GM19324 (cell line): ENCODE data around the gene STING1.
"Not testable (repeated sequence)": the region's sequence is repeated elsewhere in the genome, so short reads cannot be mapped to it uniquely, and the experiment has no call there.

Experiments
- ATAC-seq: cut with Tn5 transposase; IDR thresholded peaks from one replicate; pipeline ENCODE4 v1.9.1; 2021; ENCODE audit warnings: mild to moderate bottlenecking, moderate library complexity; ENCODE audit not compliant: unreplicated experiment, low FRiP score

Gene STING1

DNA sequence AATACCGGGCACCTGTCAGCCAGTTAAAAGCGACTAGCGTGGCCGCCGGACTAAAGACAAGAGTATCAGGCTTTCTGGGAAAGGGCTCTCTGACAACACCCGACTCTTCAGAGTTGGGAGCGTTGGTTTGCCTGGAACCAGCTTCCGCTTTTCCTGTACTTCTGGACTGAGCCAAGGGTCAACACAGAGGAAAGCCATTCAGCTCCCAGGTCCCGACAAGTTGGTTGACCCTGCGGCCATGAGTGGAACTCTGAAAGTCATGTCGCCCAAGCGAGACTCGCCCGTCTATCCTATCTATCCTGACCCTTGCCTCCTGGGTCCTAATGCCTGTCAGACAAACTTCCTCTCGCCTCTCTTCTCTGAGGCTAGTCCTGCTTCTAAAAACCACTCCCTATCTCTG lies 21.3 kb upstream of the STING1 start:
- not testable (repeated sequence) for ATAC-seq

DNA sequence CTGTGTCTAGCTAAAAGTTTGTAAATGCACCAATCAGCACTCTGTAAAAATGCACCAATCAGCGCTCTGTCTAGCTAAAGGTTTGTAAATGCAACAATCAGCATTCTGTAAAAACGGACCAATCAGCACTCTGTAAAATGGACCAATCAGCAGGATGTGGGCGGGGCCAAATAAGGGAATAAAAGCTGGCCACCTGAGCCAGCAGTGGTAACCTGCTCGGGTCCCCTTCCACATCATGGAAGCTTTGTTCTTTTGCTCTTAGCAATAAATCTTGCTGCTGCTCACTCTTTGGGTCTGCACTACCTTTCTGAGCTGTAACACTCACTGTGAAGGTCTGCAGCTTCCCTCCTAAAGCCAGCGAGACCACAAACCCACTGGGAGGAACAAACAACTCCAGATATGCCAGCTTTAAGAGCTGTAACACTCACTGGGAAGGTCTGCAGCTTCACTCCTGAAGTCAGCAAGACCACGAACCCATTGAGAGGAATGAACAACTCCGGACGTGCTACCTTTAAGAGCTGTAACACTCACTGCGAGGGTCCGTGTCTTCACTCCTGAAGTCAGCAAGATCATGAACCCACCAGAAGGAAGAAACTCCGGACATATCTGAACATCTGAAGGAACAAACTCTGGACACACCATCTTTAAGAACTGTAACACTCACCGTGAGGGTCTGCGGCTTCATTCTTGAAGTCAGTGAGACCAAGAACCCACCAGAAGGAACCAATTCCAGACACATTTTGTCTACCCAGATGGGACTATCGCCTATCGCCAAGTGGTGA lies 20.7 kb upstream of the STING1 start:
- ATAC-seq, result not testable (repeated sequence)

DNA sequence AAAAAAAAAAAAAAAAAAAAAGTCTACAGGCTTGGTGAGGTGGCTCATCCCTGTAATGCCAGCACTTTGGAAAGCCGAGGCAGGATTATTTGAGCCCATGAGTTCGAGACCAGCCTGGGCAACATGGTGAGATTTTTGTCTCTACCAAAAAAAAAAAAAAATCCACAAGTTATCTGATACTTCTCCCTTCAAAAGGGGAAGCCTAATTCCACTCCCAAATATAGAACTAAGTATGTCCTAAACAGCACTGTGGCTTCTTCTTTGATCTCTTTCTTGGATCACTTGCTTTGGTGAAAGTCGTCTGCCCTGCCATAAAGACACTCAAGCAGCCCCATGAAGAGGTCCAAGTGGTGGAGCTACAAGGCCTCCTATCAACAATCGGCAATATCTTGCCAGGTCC lies 18.8 kb upstream of the STING1 start:
- no peak for ATAC-seq

DNA sequence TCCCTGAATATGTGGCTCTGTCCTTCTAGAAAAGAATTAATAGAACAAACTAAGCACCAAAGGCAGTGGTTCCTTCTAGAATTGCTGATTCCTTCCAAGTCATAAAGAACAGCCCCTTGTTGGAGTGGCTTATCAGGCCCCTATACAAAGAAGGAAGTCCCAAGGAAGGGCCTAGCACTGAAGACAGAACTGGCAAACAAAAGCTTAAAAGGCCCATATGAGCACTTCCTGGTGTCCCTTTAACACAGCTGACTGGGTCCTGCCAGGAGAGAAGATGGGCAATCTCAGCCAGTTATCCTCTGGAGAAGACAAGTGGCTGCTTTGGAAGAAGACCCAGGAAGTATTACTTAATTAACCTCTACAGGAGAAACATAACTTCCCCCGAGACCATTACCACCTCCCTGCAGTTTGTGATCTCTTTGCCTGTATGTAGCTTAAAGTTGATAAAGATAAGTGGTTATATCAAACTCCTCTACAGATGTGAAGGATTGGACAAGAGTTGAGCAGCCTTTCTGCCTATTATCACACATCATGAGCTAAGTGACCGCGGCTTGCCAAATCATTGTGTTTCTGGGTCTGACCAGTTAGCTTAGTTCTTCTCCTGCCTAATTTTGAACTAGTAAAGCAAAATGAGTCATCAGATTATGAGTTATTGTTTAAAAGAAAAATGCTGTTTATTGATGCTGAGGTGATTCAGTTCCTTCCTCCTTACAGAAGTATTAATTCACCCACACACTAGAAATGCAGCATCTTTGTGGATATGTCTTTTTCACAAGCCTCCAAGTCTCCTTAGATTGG lies 13.3 kb upstream of the STING1 start:
- no peak for ATAC-seq

DNA sequence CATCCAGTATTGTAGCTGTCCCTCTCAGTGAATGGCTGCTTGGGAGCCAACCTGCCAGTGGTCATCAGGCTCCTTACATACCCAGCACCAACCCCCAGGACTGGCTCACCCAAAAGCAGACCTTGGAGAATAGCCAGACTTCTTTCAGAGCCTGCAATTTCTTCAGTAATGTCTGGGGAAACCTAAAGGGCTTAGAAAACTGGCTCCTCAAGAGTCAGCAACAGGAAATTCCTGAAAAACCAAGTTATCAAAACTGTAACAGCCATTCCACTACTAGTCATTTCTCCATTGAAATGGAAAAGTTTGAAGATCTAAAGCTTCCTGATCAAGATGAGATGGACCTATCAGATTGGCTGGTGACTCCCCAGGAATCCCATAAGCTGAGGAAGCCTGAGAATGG lies 12.3 kb upstream of the STING1 start:
- ATAC-seq, result no peak

DNA sequence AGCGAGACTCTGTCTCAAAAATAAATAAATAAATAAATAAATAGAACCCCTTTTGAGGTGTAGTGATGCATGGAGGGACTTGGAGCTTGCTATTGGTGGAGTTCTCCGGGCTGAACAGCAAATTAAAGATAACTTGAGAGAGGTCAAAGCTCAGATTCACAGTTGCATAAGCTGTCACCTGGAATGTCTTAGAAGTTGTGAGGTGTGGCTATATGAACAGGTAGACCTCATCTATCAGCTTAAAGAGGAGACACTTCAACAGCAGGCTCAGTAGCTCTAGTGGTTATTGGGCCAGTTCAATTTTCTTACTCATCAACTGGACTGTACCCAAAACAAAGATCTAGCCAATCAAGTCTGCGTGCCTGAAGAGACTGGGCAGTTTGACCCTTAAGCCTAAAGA lies 11.7 kb upstream of the STING1 start:
- no peak for ATAC-seq

DNA sequence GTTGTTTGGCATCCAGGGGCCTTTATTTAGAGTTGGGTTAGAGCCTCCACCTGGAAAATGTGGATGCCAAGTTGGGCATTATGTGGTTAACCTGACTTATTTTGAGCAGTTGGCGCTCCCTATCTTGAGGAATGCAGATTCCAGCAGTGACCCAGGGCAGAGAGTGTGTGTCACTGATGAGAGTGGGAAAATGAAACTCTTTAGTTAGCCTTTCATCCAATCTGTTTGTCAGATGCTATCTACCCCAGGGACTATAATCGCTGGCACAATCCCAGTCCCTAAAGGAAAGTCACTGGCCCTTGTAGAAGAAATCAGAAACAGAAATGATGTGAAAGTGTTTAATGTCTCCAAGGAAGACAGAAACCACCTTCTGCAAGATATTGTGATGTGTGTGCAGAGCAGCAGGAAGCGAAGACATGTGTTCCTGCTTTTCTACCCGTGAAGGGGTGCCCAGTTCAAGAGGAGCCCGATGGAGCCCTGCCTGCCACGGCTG lies 10.2 kb upstream of the STING1 start:
- ATAC-seq, result no peak

DNA sequence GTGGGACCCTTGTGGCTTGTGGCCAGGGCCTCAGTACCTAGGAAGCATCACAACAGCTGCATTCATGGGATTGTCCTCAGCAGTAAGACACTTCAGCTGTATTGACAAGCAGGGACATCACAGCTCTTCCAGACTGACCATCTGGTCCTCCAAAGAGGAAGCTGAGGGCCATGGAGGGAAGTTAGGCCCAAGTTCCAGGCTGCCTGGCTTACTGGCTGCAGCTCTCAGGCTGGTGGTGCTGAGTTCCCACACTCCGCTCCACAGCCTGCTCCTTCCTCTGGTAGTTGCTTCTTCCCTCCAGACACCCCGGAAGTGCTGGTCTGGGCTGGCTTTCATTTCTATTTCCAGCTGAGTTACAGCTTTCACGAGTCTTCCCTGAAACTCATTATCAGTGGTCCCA lies 5.7 kb upstream of the STING1 start:
- ATAC-seq, result no peak

DNA sequence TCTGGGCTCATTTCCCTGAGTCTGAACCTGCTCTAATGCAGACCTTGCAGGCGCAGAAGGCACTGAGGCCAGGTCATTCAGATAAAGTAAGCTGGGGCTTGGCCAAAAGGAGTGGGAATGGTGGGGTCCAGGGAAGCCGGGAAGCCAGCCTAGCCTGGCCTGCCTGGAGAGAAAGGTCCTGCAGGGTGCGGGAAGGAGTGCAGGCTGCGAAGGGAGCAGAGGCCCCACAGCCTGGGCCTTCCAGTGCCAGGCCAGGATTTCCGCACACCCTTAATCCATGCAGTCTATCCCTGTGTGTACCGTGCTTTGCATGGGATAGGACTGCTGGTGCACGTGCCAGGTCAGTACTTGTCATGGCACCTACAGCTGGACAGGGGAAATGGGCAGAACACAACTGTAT lies 3.6 kb upstream of the STING1 start:
- ATAC-seq, result no peak

DNA sequence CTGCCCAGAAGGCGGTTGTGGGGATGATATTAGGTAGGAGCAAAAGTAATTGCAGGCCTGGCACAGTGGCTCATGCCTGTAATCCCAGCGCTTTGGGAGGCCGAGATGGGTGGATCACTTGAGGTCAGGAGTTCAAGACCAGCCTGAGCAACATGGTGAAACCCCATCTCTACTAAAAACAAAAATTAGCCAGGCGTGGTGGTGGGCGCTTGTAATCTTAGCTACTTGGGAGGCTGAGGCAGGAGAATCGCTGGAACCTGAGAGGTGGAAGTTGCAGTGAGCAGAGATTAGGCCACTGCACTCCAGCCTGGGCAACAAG lies 291 bp upstream of the STING1 start:
- ATAC-seq, result not testable (repeated sequence)

DNA sequence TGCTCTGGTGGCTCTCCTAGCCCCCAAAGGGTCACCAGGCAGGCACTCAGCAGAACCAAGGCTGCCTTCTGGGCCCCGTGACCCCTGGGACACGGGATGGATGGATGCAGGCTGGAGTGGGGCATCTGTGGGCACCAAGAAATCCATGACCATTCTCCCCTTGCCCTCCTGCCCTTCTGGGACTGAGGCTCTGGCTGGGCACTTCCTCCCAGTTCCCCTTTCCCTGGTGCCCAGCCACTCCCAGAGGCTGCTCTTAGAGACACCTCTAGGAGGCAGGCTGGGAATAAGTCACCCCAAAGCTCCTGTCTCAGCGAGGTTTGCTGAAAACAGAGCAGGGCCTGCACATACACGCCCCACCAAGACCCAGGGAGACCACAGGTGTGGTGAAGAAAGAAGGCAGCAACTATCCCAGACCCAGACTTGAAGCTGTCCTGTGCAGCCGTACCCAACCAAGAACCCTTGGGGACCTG lies 943 bp downstream of the STING1 start:
- no peak for ATAC-seq

DNA sequence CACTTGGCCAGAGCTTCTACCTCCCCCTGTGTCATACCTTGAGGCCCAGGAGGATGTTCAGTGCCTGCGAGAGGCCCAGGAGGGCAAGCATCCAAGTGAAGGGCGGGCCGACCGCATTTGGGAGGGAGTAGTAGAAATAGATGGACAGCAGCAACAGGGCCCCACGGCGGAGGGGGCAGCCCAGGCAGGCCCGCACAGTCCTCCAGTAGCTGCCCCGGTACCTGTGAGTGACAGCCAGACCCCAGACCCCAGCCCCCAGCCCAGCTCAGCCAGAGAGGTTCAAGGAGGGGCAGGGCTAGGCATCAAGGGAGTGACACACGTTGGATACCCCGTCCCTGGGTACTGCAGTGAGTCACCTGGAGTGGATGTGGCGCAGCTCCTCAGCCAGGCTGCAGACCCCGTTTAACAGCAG lies 1.4 kb downstream of the STING1 start:
- no peak for ATAC-seq

DNA sequence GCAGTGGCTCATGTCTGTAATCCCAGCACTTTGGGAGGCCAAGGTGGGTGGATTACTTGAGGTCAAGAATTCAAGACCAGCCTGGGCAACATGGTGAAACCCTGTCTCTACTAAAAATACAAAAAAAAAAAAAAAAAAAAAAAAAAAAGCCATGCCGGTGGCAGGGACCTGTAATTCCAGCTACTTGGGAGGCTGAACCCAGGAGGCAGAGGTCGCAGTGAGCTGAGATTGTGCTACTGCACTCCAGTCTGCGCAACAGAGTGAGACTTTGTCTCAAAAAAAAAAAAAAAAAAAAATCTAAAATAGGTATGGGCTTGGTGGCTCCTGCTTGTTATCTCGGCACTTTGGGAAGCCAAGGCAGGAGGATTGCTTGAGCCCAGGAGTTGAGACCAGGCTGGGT lies 2.8 kb downstream of the STING1 start:
- ATAC-seq, result not testable (repeated sequence)

DNA sequence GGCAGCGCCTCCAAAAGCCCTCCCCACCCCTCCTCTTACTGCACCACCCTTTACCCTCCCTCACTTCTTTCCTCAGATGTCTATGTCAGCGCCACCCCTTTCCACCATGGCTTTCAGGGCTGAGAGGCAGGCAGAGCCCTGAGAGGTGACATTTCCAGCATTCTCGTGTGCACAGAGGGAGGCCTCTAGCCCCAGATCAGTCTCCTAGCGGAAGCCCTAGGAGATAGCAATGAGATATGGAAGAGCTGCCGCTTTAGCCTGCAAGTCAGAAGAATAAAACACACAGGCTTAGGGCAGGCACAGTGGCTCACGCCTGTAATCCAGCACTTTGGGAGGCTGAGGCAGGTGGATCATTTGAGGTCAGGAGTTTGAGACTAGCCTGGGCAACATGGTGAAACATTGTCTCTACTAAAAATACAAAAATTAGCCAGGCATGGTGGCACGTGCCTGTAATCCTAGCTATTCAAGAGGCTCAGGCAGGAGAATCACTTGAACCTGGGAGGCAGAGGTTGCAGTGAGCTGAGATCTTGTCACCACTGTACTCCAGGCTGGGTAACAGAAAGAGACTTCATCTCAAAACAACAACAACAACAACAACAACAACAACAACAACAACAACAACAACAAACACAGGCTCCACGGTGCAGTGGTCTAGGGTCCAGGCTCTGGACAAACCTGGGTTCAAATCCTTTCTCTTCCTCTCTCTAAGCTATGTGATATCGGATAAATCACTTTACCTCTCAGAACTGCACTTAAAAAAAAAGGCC lies 3.7 kb downstream of the STING1 start:
- ATAC-seq, result not testable (repeated sequence)

DNA sequence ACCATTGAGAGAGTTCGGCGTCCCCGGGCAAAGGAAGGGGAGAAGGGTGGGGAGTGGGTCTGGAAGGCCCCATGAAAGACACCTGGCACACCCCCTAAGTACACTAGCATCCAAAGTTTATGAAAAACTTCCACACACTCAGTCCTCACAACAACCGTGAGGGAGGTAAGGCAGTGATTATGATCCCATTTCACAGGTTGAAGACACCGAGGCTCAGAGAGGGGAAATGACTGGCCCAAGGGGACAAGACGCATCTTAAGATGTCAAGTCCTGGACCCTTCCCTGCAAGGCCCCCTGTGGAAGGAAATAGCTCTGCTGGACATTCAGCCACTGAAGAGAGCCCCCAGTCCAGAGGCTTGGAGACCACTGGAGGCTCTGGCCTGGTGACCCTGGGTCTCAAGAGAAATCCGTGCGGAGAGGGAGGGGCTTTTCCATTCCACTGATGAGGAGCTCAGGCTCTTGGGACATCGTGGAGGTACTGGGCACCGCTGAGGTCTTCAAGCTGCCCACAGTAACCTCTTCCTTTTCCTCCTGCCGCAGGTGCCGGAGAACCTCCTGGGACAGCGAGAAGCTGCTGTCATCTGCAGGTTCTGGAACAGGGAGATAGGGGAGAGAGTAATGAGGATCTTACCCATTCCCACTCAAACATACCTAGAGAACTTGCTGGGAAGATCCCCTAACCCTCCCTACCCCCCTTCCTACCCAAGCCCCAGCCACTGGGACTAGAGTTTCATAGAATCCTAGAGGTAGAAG lies 6.5 kb downstream of the STING1 start:
- no peak for ATAC-seq

DNA sequence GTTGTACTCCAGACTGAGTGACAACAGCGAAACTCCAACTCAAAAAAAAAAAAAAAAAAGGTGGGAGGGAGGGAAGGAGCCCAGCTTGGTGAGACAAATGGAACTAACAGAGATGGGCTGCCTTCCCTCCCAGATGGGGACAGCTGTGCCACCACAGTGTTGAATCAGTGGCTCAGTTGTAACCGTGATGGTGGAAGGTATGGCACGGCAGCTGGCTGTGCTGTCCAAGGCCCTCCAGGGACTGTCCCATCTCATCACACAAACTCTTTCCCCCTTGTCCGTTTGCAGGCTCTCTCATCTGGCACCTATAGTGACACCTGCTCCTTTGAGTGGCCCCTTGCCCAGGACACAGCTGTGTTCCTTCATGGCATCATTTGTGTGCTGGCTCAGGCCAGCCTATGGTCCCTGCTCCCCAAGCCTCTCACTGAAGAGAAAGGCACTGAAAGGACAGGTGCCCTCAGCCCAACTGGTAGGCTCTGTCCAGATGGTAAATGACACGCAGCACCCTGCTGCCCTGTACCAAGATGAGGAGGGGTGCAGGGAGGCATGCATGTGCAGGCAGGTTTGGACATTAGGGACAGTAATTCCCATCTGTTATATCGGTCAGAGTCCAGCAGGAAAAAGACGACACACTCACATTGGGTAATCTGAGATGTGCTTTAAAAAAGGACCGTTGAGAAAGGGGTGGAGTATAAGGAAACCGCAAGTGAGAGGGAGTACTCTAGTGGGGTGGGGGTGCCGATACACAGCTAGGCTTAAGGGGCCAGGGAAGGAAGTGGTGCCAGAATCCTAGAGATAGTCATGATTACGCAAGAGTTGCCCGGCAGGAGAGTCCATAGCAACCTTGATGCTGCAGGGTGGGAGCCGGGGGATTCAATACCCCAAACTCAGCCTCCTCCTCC lies 7.4 kb downstream of the STING1 start:
- ATAC-seq, result no peak

DNA sequence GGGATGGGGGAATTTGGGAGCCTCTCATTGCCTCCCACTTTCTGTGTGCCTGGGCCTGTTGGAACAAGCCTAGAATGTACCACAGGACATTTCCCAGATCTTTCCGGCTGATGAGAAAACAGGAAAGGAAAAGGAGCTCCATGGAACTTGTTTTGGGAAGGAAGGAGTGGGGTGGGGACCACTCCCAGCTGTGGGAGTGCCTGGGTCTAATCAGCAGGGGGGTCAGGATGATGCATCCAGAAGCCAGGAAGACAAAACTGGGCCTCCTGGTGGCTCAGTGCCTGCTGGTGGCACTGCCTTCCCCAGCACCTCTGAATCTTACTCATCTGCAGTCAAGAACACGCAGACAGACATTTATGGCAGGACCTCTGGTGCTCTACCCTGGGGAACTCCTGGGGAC lies 9.0 kb downstream of the STING1 start:
- ATAC-seq, result no peak

DNA sequence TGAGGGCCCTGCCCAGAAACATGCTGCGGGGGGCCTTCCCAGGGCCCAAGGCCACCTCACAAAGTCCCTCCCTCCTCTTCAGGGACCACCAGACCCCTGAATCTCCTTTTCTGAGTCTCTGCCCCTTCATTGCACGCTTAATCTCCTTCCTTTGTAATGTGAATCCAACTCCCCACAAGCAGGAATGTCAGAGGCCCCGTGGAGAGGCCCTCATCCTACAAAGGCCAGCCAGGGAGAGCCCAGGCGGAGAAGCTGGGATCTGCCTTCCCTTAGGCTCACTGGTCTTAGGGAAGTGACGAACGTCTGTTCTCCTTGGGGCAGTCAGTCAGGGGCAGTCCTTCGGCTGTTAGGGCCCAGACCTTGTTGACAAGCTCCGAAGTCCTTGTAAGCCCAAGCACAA lies 9.5 kb downstream of the STING1 start:
- ATAC-seq, result no peak

DNA sequence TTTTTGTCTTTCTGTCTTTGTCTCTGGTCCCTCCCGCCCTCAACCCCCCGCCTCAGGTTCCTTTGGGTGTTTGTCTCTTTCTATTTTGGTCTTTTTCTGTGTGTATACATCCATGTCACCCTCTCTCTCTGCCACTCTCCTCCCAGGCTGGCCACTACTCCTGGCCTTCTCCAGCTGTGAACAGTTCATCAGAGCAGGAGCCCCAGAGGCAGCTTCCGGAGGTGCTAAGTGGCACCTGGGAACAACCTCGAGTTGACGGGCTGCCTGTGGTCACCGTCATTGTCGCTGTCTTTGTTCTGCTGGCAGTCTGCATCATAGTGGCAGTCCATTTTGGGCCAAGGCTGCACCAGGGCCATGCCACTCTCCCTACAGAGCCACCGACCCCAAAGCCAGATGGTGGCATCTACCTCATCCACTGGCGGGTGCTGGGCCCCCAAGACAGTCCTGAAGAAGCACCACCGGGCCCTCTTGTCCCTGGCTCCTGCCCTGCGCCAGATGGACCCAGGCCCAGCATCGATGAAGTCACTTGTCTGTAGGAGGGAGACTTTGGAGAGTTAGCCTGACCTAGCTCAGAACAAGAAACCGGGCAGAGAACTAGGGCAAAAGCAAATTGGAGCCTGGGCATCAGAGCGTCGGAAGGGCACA lies 10.1 kb downstream of the STING1 start:
- no peak for ATAC-seq
